WI38 (cell line): Measurements from ENCODE around the gene IDUA.

Experiments used
- H3K4me3 ChIP-seq: 2 replicates; pipeline ENCODE4 v1.5.1; 2011; ENCODE audit warnings: low read depth, mild to moderate bottlenecking, control low read depth, low read length
- TF ChIP-seq, protein P1 (sequence below): IDR thresholded peaks from 2 replicates; pipeline ENCODE4 v1.5.1; 2012; ENCODE audit warnings: low read depth, mild to moderate bottlenecking, control low read depth, low read length

The IDUA gene

DNA sequence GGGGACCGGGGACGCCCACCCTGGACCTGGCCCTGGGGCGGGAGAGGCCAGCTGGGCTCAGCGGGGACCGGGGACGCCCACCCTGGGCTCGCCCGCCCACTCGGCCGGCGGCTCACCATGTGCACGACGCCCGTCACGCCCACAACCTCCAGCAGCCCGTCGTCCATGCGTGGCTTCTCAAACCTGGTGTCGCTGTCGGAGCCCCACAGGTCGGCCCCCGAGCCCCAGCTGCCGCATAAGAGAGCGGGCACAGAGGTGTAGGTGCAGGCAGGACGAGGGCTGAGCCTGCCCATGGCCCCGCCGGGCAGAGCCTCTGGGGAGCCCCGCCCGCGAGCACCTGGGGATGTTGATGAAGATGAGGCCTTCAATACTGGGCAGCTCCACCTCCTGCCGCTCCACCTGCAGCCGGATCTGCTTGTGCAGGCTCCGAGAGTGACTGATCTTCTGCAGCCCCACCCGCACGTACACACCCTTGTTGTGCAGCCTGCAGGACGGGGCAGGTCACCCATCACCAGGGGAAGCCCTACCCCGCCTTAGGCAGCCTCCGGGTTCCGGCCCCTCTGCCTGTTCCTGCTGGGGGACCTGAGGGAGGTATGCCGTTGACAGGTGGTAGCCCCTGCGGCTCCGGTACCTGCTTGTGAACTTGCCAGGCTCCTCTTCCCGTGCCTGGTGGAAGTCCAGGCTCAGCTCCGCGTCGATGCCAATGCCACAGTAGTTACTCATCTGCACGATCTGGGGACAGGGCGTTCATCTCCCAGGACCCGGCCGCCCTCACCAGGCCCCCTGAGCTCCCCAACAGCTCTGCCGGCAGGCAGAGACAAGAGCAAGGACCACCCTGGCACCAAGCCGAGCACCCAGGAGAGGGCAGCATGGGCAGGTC, 25.3 kb upstream of the IDUA start:
- H3K4me3 ChIP-seq = no peak overlapping the region
- TF ChIP-seq, protein P1, sequence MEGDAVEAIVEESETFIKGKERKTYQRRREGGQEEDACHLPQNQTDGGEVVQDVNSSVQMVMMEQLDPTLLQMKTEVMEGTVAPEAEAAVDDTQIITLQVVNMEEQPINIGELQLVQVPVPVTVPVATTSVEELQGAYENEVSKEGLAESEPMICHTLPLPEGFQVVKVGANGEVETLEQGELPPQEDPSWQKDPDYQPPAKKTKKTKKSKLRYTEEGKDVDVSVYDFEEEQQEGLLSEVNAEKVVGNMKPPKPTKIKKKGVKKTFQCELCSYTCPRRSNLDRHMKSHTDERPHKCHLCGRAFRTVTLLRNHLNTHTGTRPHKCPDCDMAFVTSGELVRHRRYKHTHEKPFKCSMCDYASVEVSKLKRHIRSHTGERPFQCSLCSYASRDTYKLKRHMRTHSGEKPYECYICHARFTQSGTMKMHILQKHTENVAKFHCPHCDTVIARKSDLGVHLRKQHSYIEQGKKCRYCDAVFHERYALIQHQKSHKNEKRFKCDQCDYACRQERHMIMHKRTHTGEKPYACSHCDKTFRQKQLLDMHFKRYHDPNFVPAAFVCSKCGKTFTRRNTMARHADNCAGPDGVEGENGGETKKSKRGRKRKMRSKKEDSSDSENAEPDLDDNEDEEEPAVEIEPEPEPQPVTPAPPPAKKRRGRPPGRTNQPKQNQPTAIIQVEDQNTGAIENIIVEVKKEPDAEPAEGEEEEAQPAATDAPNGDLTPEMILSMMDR = no peak

GRCh38 chr4:962231-963208, 24.3 kb upstream of the IDUA start:
- TF ChIP-seq, protein P1 = no peak
- no peak overlapping the region for H3K4me3 ChIP-seq

DNA sequence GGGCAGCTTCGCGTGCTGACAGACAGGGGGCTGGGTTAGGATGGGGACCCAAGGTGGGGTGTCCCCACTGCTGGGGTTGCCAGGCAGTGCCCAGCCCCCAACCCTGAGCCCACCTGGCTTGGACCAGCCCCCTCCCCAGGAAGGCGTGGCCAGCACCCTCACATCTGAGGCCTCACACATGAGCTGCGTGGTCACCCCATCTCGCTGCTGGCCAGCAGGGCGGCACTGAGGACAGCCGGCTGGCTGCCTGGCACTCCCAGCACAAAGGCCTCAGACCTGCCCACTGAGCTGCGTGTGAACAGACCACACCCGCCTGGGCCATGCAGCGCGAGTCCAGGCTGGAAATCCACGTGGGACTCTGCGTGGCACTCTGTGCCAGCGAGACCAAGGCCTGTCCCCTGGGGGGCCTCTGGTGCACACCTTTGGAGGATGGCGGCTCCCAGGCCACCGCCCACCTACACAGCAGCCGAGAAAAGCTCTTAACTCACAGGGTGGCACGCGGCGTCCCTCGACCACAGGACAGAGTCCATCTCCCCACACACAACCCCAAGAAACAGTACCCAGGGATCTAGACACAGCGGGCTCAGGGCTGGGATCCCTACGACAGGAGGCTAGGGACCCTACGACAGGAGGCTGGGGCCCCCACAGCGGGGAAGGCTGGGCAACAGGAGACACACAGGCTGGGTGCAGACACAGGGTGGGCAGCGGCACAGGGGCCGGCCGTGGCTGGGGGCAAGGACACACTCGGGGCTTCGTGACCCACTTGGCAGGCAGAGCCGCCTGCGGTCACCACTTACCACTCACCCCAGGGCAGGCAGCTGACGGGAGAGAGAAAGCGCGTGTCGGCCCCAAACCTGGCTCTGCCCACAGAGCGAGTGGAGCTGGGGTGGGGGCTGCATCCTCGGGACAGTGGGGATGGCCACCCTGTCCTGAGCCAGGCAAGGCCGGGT, 23.3 kb upstream of the IDUA start:
- TF ChIP-seq, protein P1 = no peak
- H3K4me3 ChIP-seq = no peak overlapping the region

DNA sequence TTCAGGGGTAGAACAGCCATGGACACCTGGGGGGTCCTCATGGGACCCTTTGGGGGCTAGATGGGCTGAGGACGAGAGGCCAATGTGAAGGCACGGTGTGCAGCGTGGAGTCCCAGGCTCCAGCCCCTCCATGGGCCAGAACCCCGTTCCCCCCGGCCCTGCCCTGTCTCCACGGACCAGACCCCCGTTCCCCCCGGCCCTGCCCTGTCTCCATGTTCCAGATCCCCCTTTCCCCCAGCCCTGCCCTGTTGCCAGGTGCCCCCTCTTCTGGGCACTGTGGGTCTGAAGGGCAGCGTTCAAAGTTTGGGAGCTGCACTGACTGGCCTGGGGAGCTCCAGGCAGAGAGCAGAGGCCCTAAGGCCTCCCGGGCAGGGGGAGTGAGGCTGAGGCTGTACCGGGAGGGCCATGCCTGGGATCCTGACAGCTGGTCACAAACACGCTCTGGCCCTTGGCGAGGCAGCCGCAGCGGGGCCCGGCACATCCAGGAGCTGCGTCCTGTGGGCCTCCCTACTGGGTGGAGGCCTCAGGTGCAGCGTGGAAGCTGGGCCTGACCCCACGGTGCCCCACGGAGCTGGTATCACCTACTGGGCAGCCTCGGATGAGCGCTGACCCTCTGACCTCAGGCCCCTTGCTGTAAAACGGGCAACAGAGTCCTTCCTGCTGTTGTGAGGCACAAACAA, 22.4 kb upstream of the IDUA start:
- TF ChIP-seq, protein P1 = no peak
- H3K4me3 ChIP-seq = no peak overlapping the region

DNA sequence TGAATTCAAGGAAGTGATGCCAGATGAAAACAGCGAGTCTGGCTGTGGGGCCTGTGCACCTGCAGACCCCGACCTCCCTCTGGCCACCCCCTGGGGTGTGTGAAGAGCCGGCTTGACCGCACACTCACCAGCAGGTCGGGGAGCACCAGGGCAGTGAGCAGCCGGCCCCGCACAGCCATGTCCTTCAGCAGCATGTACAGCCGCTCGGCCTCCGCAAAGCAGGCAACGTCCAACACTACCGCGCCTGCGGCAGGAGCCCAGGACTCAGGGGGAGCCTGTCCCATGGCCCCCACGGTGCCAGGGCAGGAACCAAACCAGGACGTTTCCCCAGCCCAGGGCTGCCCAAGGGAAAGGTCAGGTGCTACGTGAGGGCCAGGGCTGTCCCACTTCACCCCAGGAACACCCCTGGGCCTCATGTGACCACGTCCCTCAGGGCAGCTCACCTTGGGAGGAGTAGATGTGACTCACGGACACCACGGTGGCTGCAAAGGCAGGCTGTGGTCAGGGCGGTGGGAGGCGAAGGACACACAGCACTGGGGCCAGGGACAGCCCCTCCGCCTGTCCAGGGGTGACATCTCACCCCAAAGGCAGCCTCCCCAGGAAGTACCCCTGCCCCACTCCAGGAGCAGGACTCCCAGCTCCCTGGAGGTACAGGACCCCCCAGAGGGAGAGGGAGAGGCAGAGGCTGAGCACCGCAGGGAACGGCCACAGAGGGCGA, 21.6 kb upstream of the IDUA start:
- H3K4me3 ChIP-seq = no peak overlapping the region
- TF ChIP-seq, protein P1 = no peak

GRCh38 chr4:965766-966134, 21.1 kb upstream of the IDUA start:
- TF ChIP-seq, protein P1 = no peak
- H3K4me3 ChIP-seq = no peak overlapping the region
